ENCODE measurements around the gene ZNF598.

- TF ChIP-seq MZF1 (tag by site-specific recombination; IDR thresholded peaks at IDR 0.05; ENCODE audit: borderline replicate concordance) (no peak), CTCF (tag by site-specific recombination; IDR thresholded peaks at IDR 0.05) (no peak), TRIM28 (IDR thresholded peaks at IDR 0.05; ENCODE audit: borderline replicate concordance, low read length) (no peak), GFI1B (tag by site-specific recombination; IDR thresholded peaks at IDR 0.05) (no peak), REST (tag by site-specific recombination; IDR thresholded peaks at IDR 0.05) (no peak), ZNF776 (tag by site-specific recombination; IDR thresholded peaks at IDR 0.05; ENCODE audit: borderline replicate concordance) (no peak), ZNF274 (IDR thresholded peaks at IDR 0.05; ENCODE audit: low read length) (no peak), ZNF274 (tag by site-specific recombination; IDR thresholded peaks at IDR 0.05; ENCODE audit: borderline replicate concordance) (no peak)
Observed at GRCh38 chr16:1998852-1999801, 10.5 kb downstream of the ZNF598 start.
